OCI-LY7 (cell line): ENCODE data around the gene ARTN. TPM values are rescaled to one million over a fixed set of nuclear protein-coding genes. Genes with fewer than 3 reads are reported as not detected.
A peak's percentile ranks its signal among the peaks of the same experiment; 100 is the strongest.

ENCODE experiments used
- BruUV-seq: library from RNA; stranded (reverse); fragments of 400-500 nt; replicated peaks from 2 replicates; lab custom pipeline; 2021; lab: Mats Ljungman, UMichigan
- CTCF ChIA-PET: fragments of 300-600 bp; sonication (Branson Sonifier 250); formaldehyde crosslinking; loops from one replicate; lab custom pipeline; 2022; ENCODE audit warnings: antibody characterized with exemption; ENCODE audit not compliant: unreplicated experiment; lab: Charles Lee
- POLR2A ChIA-PET: fragments of 300-600 bp; sonication (Branson Sonifier 250); formaldehyde crosslinking; loops from one replicate; lab custom pipeline; 2022; ENCODE audit warnings: antibody characterized with exemption; lab: Charles Lee
- DNase-seq: peaks from one replicate; pipeline ENCODE4 v3.0.0-alpha.2; 2015; ENCODE audit warnings: low spot score
- H2AFZ ChIP-seq: fragments of 200-600 bp; sonication (generic), shearing (Covaris generic); 2 replicates; pipeline ENCODE4 v1.6.1; 2014; ENCODE audit warnings: mild to moderate bottlenecking, antibody characterized with exemption, low read length, moderate library complexity
- H3K27ac ChIP-seq: fragments of 200-600 bp; sonication (generic); 2 replicates; pipeline ENCODE4 v1.5.1; 2014; ENCODE audit warnings: mixed run types, low read depth, mild to moderate bottlenecking, moderate library complexity, low read length, inconsistent platforms; ENCODE audit not compliant: poor library complexity, severe bottlenecking
- H3K36me3 ChIP-seq: fragments of 200-600 bp; sonication (generic); 2 replicates; pipeline ENCODE4 v1.6.1; 2014; ENCODE audit warnings: mild to moderate bottlenecking, antibody characterized with exemption, low read length, moderate library complexity, mixed read lengths; ENCODE audit not compliant: insufficient read depth
- H3K4me1 ChIP-seq: fragments of 200-600 bp; sonication (generic); 2 replicates; pipeline ENCODE4 v1.5.1; 2014; ENCODE audit warnings: mild to moderate bottlenecking, low read length; ENCODE audit not compliant: insufficient read depth, poor library complexity, severe bottlenecking
- H3K4me2 ChIP-seq: fragments of 200-600 bp; sonication (generic); 2 replicates; pipeline ENCODE4 v1.6.1; 2014; ENCODE audit warnings: mild to moderate bottlenecking, low read length
- H3K4me3 ChIP-seq: fragments of 200-600 bp; sonication (generic); 2 replicates; pipeline ENCODE4 v1.5.1; 2014; ENCODE audit warnings: mild to moderate bottlenecking, low read depth, low read length; ENCODE audit not compliant: poor library complexity, severe bottlenecking
- H3K79me2 ChIP-seq: fragments of 200-600 bp; sonication (generic); 2 replicates; pipeline ENCODE4 v1.6.1; 2016; ENCODE audit warnings: low read depth, mild to moderate bottlenecking, low read length, moderate library complexity, mixed read lengths; ENCODE audit not compliant: insufficient read depth
- H3K9me2 ChIP-seq: fragments of 200-600 bp; sonication (generic); 2 replicates; pipeline ENCODE4 v1.6.1; 2016; ENCODE audit warnings: mild to moderate bottlenecking, low read length, mixed read lengths; ENCODE audit not compliant: insufficient read depth
- H3K9me3 ChIP-seq: fragments of 200-600 bp; sonication (generic); 2 replicates; pipeline ENCODE4 v1.6.1; 2014; ENCODE audit warnings: mild to moderate bottlenecking, mixed run types, low read length, mixed read lengths
- H4K20me1 ChIP-seq: fragments of 200-600 bp; sonication (generic); 2 replicates; pipeline ENCODE4 v1.6.1; 2014; ENCODE audit warnings: mild to moderate bottlenecking, antibody characterized with exemption, low read length, moderate library complexity, mixed read lengths; ENCODE audit not compliant: insufficient read depth
- CTCF ChIP-seq: fragments of 200-600 bp; sonication (generic); conservative IDR thresholded peaks from 2 replicates; pipeline ENCODE4 v1.5.1; 2014; ENCODE audit warnings: mild to moderate bottlenecking, antibody characterized with exemption, low read length, moderate library complexity, mixed read lengths
- EZH2phosphoT487 ChIP-seq: fragments of 200-600 bp; sonication (generic); IDR thresholded peaks from 2 replicates; pipeline ENCODE4 v1.6.1; 2018; ENCODE audit warnings: low read depth, borderline replicate concordance, mild to moderate bottlenecking, mixed run types, antibody characterized with exemption, low read length, moderate library complexity, mixed read lengths
- intact Hi-C: fragments of 100-400 bp; cut with micrococcal nuclease; formaldehyde crosslinking; loops from one replicate; pipeline ENCODE4 v1.10.0; 2022; ENCODE audit not compliant: unreplicated experiment
- total RNA-seq, 2 experiments: library from RNA; depleted of rRNA in 1 of 2; stranded (reverse); fragments of >200 nt in 1 of 2; shearing (Covaris generic) in 1 of 2; gene quantifications; 2 replicates each; pipeline ENCODE4 v1.2.3, GENCODE V29; 2014 to 2022

The ARTN gene
- total RNA-seq, 2 experiments from 2014 or later = 0.44 to 1.2 TPM

GRCh38 chr1:43965316-43965715 is 31.7 kb downstream of the ARTN start:
- H3K27ac ChIP-seq = no peak overlapping the region
- no peak overlapping the region for H2AFZ ChIP-seq
- no TSS peak for BruUV-seq
- H3K9me3 ChIP-seq = no peaks in the 10 kb centered on the region
- no peak for DNase-seq
- H3K36me3 ChIP-seq = peaks cover 7% of the 10 kb centered on the region; the same call in 1 of the 2 replicates
- no peaks in the 10 kb centered on the region for H3K4me1 ChIP-seq
- CTCF ChIA-PET = no interaction called here
- intact Hi-C loops = no loop called here
- H3K4me2 ChIP-seq = no peak overlapping the region
- POLR2A ChIA-PET = no interaction called here
- TF ChIP-seq CTCF (no peak), EZH2phosphoT487 (no peak)
- peaks cover 3% of the 10 kb centered on the region; the same call in 1 of the 2 replicates for H3K79me2 ChIP-seq
- no peak overlapping the region for H3K4me3 ChIP-seq
- H3K9me2 ChIP-seq = no peaks in the 10 kb centered on the region
- H4K20me1 ChIP-seq = no peaks in the 10 kb centered on the region

GRCh38 chr1:43968348-43968948 is 34.8 kb downstream of the ARTN start:
- Histone ChIP-seq H3K4me3 (no peak overlapping the region), H3K9me2 (no peaks in the 10 kb centered on the region), H3K4me1 (peaks cover 7% of the 10 kb centered on the region), H3K27ac (no peak overlapping the region), H3K79me2 (peaks cover 10% of the 10 kb centered on the region; the same call in 1 of the 2 replicates), H3K36me3 (peaks cover 21% of the 10 kb centered on the region), H3K4me2 (no peak overlapping the region), H2AFZ (no peak overlapping the region), H4K20me1 (no peaks in the 10 kb centered on the region), H3K9me3 (no peaks in the 10 kb centered on the region)
- POLR2A ChIA-PET = no interaction called here
- DNase-seq = no peak
- TF ChIP-seq EZH2phosphoT487 (no peak), CTCF (no peak)
- no TSS peak for BruUV-seq
- CTCF ChIA-PET = no interaction called here
- intact Hi-C loops = no loop called here

DNA sequence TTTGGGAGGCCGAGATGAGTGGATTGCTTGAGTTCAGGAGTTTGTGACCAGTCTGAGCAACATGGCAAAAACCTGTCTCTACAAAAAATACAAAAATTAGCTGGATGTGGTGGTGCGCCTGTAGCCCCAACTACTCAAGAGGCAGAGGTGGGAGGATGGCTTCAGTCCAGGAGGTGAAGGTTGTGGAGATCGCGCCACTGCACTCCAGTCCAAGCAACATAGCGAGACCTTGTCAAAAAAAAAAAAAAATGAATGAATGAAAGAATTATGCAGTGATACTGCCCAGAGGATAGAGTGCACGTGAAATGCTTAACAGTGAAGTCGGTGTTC is 35.8 kb downstream of the ARTN start:
- Histone ChIP-seq H3K4me2 (peak overlapping the region; percentile 55; the same call in 1 of the 2 replicates), H3K9me2 (no peaks in the 10 kb centered on the region), H4K20me1 (no peaks in the 10 kb centered on the region), H2AFZ (no peak overlapping the region), H3K27ac (no peak overlapping the region), H3K9me3 (no peaks in the 10 kb centered on the region), H3K4me1 (peaks cover 14% of the 10 kb centered on the region), H3K36me3 (peaks cover 27% of the 10 kb centered on the region), H3K4me3 (peak overlapping the region; percentile 89), H3K79me2 (peaks cover 10% of the 10 kb centered on the region; the same call in 1 of the 2 replicates)
- no TSS peak for BruUV-seq
- intact Hi-C loops = no loop called here
- no peak for DNase-seq
- CTCF ChIA-PET = no interaction called here
- no peak for TF ChIP-seq EZH2phosphoT487
- POLR2A ChIA-PET = interaction anchor here (0.6 kb wide), 1 partner anchor 1744 kb away, joined by 3 read pairs; no protein-coding TSS in a partner anchor
